Activated CD8-positive, alpha-beta memory T cell treated with anti-CD3 and anti-CD28 coated beads, Interleukin-2, amount 50 U/mL, for 1 hour (primary cell): ENCODE results near the gene RPH3AL.

Experiments
- DNase-seq: peaks from one replicate; pipeline ENCODE4 v3.0.0-alpha.2; 2020; ENCODE audit errors: extremely low read depth

Gene RPH3AL

GRCh38 chr17:301681-302299, 50.8 kb downstream of the RPH3AL start:
- DNase-seq: no peak

GRCh38 chr17:300881-301280, 51.7 kb downstream of the RPH3AL start:
- no peak for DNase-seq

GRCh38 chr17:299546-299945, 53.1 kb downstream of the RPH3AL start:
- no peak for DNase-seq

- no peak for DNase-seq
Measured at GRCh38 chr17:298791-299450, 53.7 kb downstream of the RPH3AL start.

- no peak for DNase-seq
Measured at GRCh38 chr17:297758-298157, 54.8 kb downstream of the RPH3AL start.

- DNase-seq: no peak
Measured at GRCh38 chr17:296906-297690, 55.5 kb downstream of the RPH3AL start.

GRCh38 chr17:296379-296778, 56.2 kb downstream of the RPH3AL start:
- DNase-seq: no peak

- DNase-seq: no peak
Measured at GRCh38 chr17:292531-293382, 59.9 kb downstream of the RPH3AL start.

GRCh38 chr17:292016-292415, 60.6 kb downstream of the RPH3AL start:
- no peak for DNase-seq

GRCh38 chr17:291587-291986, 61.0 kb downstream of the RPH3AL start:
- DNase-seq: no peak

GRCh38 chr17:290626-291025, 62.0 kb downstream of the RPH3AL start:
- no peak for DNase-seq

- DNase-seq: no peak
Measured at GRCh38 chr17:290121-290521, 62.5 kb downstream of the RPH3AL start.

- no peak for DNase-seq
Measured at GRCh38 chr17:289409-289808, 63.2 kb downstream of the RPH3AL start.

GRCh38 chr17:288802-289356, 63.7 kb downstream of the RPH3AL start:
- no peak for DNase-seq

GRCh38 chr17:286571-286970, 66.0 kb downstream of the RPH3AL start:
- DNase-seq: no peak

- DNase-seq: no peak
Measured at GRCh38 chr17:285751-286422, 66.7 kb downstream of the RPH3AL start.

- no peak for DNase-seq
Measured at GRCh38 chr17:284676-285355, 67.8 kb downstream of the RPH3AL start.

- DNase-seq: no peak
Measured at GRCh38 chr17:283911-284675, 68.5 kb downstream of the RPH3AL start.

- DNase-seq: no peak
Measured at GRCh38 chr17:282912-283882, 69.4 kb downstream of the RPH3AL start.
